Neural cell (in vitro differentiated cells): ENCODE measurements around the gene RAVER2. TPM values are rescaled to one million over a fixed set of nuclear protein-coding genes. Genes with fewer than 3 reads are reported as not detected.

Experiments used
- H2AFZ ChIP-seq: fragments of 200-600, 300-800 bp; sonication (generic), shearing (Covaris generic); 2 replicates; pipeline ENCODE4 v1.6.0; 2014; ENCODE audit warnings: low read depth, mild to moderate bottlenecking, antibody characterized with exemption, low read length, moderate library complexity
- H3F3A ChIP-seq: fragments of 200-600 bp; shearing (Covaris generic); 2 replicates; pipeline ENCODE4 v1.6.1; 2016; ENCODE audit warnings: mild to moderate bottlenecking, moderate library complexity, mixed read lengths, antibody characterized with exemption, low read length; ENCODE audit not compliant: insufficient read depth, poor library complexity, severe bottlenecking
- H3K27ac ChIP-seq: fragments of 200-600, 300-800 bp; sonication (generic), shearing (Covaris generic); 2 replicates; pipeline ENCODE4 v1.5.1; 2014; ENCODE audit warnings: mild to moderate bottlenecking, low read length, moderate library complexity
- H3K27me3 ChIP-seq: fragments of 300-800, 200-600 bp; sonication (generic), shearing (Covaris generic); 2 replicates; pipeline ENCODE4 v1.6.0; 2014; ENCODE audit warnings: mild to moderate bottlenecking, low read depth, low read length, moderate library complexity; ENCODE audit not compliant: insufficient read depth
- H3K36me3 ChIP-seq: fragments of 300-800, 200-600 bp; sonication (generic), shearing (Covaris generic); 2 replicates; pipeline ENCODE4 v1.5.1; 2014; ENCODE audit warnings: mild to moderate bottlenecking, antibody characterized with exemption, low read length, moderate library complexity; ENCODE audit not compliant: insufficient read depth
- H3K4me2 ChIP-seq: fragments of 300-800, 200-600 bp; sonication (generic), shearing (Covaris generic); 2 replicates; pipeline ENCODE4 v1.6.0; 2014; ENCODE audit warnings: mild to moderate bottlenecking, low read length
- H3K4me3 ChIP-seq: fragments of 300-800, 200-600 bp; sonication (generic), shearing (Covaris generic); 2 replicates; pipeline ENCODE4 v1.5.1; 2014; ENCODE audit warnings: mild to moderate bottlenecking, low read length, moderate library complexity
- H3K79me2 ChIP-seq: fragments of 200-600 bp; shearing (Covaris generic); replicated peaks from 2 replicates; pipeline ENCODE4 v1.6.0; 2014; ENCODE audit warnings: mild to moderate bottlenecking, low read length, moderate library complexity; ENCODE audit not compliant: insufficient read depth
- H3K9ac ChIP-seq: fragments of 300-800, 200-600 bp; sonication (generic), shearing (Covaris generic); 2 replicates; pipeline ENCODE4 v1.6.1; 2016; ENCODE audit warnings: mild to moderate bottlenecking, low read length, mixed read lengths
- H3K9me2 ChIP-seq: fragments of 200-600 bp; shearing (Covaris generic); 2 replicates; pipeline ENCODE4 v1.6.1; 2016; ENCODE audit warnings: mild to moderate bottlenecking, low read length, mixed read lengths; ENCODE audit not compliant: insufficient read depth
- H3K9me3 ChIP-seq: fragments of 200-600, 300-800 bp; sonication (generic), shearing (Covaris generic); 2 replicates; pipeline ENCODE4 v1.6.1; 2016; ENCODE audit warnings: mild to moderate bottlenecking, mixed run types, low read length, moderate library complexity, mixed read lengths
- H4K20me1 ChIP-seq: fragments of 200-600 bp; shearing (Covaris generic); 2 replicates; pipeline ENCODE4 v1.6.1; 2016; ENCODE audit warnings: mild to moderate bottlenecking, mixed run types; ENCODE audit not compliant: insufficient read depth
- EP300 ChIP-seq: fragments of 450-650 bp; conservative IDR thresholded peaks from 2 replicates; pipeline ENCODE4 v1.6.1; 2014; ENCODE audit warnings: antibody characterized with exemption, mild to moderate bottlenecking, moderate library complexity; ENCODE audit not compliant: poor library complexity, severe bottlenecking
- EZH2 ChIP-seq: fragments of 200-600, 300-800 bp; shearing (Covaris generic), sonication (generic); IDR thresholded peaks from 2 replicates; pipeline ENCODE4 v1.6.1; 2014; ENCODE audit warnings: antibody characterized with exemption, low read length, borderline replicate concordance, mild to moderate bottlenecking; ENCODE audit not compliant: insufficient read depth, poor library complexity, severe bottlenecking
- MXI1 ChIP-seq: fragments of 450-650 bp; conservative IDR thresholded peaks from 2 replicates; pipeline ENCODE4 v1.6.1; 2014; ENCODE audit warnings: antibody characterized with exemption, mild to moderate bottlenecking; ENCODE audit not compliant: poor library complexity, severe bottlenecking
- POLR2AphosphoS5 ChIP-seq: IDR thresholded peaks from 2 replicates; pipeline ENCODE4 v1.6.1; 2012
- RAD21 ChIP-seq: fragments of 450-650 bp; conservative IDR thresholded peaks from 2 replicates; pipeline ENCODE4 v1.6.1; 2014; ENCODE audit warnings: antibody characterized with exemption, mild to moderate bottlenecking, moderate library complexity
- SMC3 ChIP-seq: fragments of 450-650 bp; conservative IDR thresholded peaks from 2 replicates; pipeline ENCODE4 v1.6.1; 2014; ENCODE audit warnings: antibody characterized with exemption, mild to moderate bottlenecking, moderate library complexity; ENCODE audit not compliant: poor library complexity
- TAF1 ChIP-seq: IDR thresholded peaks from 2 replicates; pipeline ENCODE4 v1.6.1; 2012; ENCODE audit warnings: low read depth
- polyA plus RNA-seq: library from polyadenylated mRNA; depleted of rRNA; stranded (reverse); fragments of >200 nt; gene quantifications from 2 replicates; pipeline ENCODE4 v1.2.3, GENCODE V29; 2014
- TF ChIP-seq, protein P1 (sequence below): IDR thresholded peaks from 2 replicates; pipeline ENCODE4 v1.6.1; 2012; ENCODE audit warnings: borderline replicate concordance
- TF ChIP-seq, protein P2 (sequence below): fragments of 450-650 bp; IDR thresholded peaks from 2 replicates; pipeline ENCODE4 v1.5.1; 2014; ENCODE audit warnings: antibody characterized with exemption, mild to moderate bottlenecking, moderate library complexity; ENCODE audit not compliant: poor library complexity, severe bottlenecking

The RAVER2 gene
- polyA plus RNA-seq, 1 donor from 2014 or later: 8.1 TPM

DNA sequence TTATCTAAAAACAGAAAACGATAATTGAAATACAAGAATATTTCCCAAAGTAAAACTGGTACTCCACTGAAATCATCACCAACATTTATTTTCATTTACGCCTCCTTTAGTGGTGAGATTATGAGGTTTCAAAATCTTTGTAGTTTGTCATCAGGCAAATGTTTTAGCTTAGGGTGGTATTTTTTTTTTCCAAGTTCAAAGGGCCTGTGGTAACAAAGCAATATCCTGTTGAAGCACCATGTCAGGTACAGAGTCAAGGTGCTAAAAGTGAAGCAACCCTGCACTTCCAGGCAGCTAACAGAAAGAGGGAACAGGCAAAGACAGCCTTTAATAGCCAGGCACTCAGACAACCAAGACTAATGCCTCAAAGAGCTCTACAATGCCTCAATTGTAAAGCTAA, 132.3 kb downstream of the RAVER2 start (continued):
- TF ChIP-seq, protein P1, sequence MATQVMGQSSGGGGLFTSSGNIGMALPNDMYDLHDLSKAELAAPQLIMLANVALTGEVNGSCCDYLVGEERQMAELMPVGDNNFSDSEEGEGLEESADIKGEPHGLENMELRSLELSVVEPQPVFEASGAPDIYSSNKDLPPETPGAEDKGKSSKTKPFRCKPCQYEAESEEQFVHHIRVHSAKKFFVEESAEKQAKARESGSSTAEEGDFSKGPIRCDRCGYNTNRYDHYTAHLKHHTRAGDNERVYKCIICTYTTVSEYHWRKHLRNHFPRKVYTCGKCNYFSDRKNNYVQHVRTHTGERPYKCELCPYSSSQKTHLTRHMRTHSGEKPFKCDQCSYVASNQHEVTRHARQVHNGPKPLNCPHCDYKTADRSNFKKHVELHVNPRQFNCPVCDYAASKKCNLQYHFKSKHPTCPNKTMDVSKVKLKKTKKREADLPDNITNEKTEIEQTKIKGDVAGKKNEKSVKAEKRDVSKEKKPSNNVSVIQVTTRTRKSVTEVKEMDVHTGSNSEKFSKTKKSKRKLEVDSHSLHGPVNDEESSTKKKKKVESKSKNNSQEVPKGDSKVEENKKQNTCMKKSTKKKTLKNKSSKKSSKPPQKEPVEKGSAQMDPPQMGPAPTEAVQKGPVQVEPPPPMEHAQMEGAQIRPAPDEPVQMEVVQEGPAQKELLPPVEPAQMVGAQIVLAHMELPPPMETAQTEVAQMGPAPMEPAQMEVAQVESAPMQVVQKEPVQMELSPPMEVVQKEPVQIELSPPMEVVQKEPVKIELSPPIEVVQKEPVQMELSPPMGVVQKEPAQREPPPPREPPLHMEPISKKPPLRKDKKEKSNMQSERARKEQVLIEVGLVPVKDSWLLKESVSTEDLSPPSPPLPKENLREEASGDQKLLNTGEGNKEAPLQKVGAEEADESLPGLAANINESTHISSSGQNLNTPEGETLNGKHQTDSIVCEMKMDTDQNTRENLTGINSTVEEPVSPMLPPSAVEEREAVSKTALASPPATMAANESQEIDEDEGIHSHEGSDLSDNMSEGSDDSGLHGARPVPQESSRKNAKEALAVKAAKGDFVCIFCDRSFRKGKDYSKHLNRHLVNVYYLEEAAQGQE: no peak
- TF ChIP-seq TAF1: no peak
- no peak for TF ChIP-seq MXI1

DNA sequence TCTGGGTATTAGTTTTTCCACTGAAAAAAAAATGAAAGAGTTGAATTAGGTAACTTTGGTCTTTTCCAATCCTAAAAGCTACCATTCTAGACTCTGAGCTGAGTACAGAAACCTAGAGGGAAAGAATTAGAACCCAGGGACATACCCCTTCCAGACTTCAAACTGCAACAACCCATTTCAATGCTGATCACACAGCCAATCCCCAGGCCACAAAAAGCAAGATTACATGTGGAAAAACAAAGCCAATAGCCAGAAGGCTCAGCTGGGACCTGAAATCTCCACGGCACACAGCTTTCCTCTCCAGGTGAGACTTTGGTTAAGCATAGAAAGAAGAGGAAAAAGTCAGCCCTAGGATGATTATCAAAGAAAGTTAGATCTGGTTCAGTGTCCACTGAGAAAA, 132.7 kb downstream of the RAVER2 start:
- Histone ChIP-seq H3K4me3 (no peak overlapping the region), H3K4me2 (no peak overlapping the region), H3F3A (no peaks in the 10 kb centered on the region), H3K9me2 (no peaks in the 10 kb centered on the region), H3K27ac (no peak overlapping the region), H2AFZ (no peak overlapping the region), H3K9me3 (no peaks in the 10 kb centered on the region), H3K36me3 (no peaks in the 10 kb centered on the region), H3K9ac (no peak overlapping the region), H3K79me2 (no peaks in the 10 kb centered on the region), H3K27me3 (no peaks in the 10 kb centered on the region), H4K20me1 (no peaks in the 10 kb centered on the region)
- no peak for TF ChIP-seq EZH2
- TF ChIP-seq SMC3: no peak
- TF ChIP-seq RAD21: no peak
- no peak for TF ChIP-seq POLR2AphosphoS5
- TF ChIP-seq, protein P2, sequence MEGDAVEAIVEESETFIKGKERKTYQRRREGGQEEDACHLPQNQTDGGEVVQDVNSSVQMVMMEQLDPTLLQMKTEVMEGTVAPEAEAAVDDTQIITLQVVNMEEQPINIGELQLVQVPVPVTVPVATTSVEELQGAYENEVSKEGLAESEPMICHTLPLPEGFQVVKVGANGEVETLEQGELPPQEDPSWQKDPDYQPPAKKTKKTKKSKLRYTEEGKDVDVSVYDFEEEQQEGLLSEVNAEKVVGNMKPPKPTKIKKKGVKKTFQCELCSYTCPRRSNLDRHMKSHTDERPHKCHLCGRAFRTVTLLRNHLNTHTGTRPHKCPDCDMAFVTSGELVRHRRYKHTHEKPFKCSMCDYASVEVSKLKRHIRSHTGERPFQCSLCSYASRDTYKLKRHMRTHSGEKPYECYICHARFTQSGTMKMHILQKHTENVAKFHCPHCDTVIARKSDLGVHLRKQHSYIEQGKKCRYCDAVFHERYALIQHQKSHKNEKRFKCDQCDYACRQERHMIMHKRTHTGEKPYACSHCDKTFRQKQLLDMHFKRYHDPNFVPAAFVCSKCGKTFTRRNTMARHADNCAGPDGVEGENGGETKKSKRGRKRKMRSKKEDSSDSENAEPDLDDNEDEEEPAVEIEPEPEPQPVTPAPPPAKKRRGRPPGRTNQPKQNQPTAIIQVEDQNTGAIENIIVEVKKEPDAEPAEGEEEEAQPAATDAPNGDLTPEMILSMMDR: no peak
- TF ChIP-seq EP300: no peak
- TF ChIP-seq MXI1: no peak
- TF ChIP-seq TAF1: no peak
- TF ChIP-seq, protein P1: no peak
